HEK293T (cell line): ENCODE data around the gene DMP1.

Experiments
- CTCF ChIA-PET: fragments of 350-600 bp; formaldehyde crosslinking; extraction: SDS; loops from one replicate; lab custom pipeline; 2021; ENCODE audit warnings: antibody characterized with exemption, inconsistent platforms; lab: Yijun Ruan, JAX
- POLR2A ChIA-PET: fragments of 350-600 bp; formaldehyde crosslinking; extraction: SDS; loops from one replicate; lab custom pipeline; 2020; ENCODE audit warnings: antibody characterized with exemption, inconsistent platforms; lab: Yijun Ruan, JAX
- DNase-seq: peaks from one replicate; pipeline ENCODE4 v3.0.0; 2012; ENCODE audit warnings: mixed read lengths; ENCODE audit errors: extremely low spot score
- ARNT ChIP-seq: fragments of 450-650 bp; IDR thresholded peaks from 2 replicates; pipeline ENCODE4 v1.6.1; 2017; ENCODE audit warnings: mild to moderate bottlenecking
- BHLHE40 ChIP-seq: fragments of 450-650 bp; IDR thresholded peaks from 2 replicates; pipeline ENCODE4 v1.6.1; 2016; ENCODE audit warnings: mild to moderate bottlenecking, moderate library complexity, borderline replicate concordance
- CTBP1 ChIP-seq: fragments of 450-650 bp; IDR thresholded peaks from 2 replicates; pipeline ENCODE4 v1.6.1; 2016; ENCODE audit warnings: borderline replicate concordance
- ELF4 ChIP-seq: fragments of 450-650 bp; IDR thresholded peaks from 2 replicates; pipeline ENCODE4 v1.6.1; 2017; ENCODE audit warnings: antibody characterized with exemption
- FOXA1 ChIP-seq: fragments of 450-650 bp; IDR thresholded peaks from 2 replicates; pipeline ENCODE4 v1.6.1; 2016; ENCODE audit warnings: mild to moderate bottlenecking
- FOXK2 ChIP-seq: fragments of 450-650 bp; IDR thresholded peaks from 2 replicates; pipeline ENCODE4 v1.6.1; 2016; ENCODE audit warnings: mild to moderate bottlenecking
- FOXM1 ChIP-seq: fragments of 450-650 bp; IDR thresholded peaks from 2 replicates; pipeline ENCODE4 v1.6.1; 2017; ENCODE audit warnings: mild to moderate bottlenecking, borderline replicate concordance
- HDGF ChIP-seq: fragments of 450-650 bp; IDR thresholded peaks from 2 replicates; pipeline ENCODE4 v1.6.1; 2017; ENCODE audit warnings: antibody characterized with exemption, borderline replicate concordance
- L3MBTL2 ChIP-seq: fragments of 450-650 bp; conservative IDR thresholded peaks from 2 replicates; pipeline ENCODE4 v1.6.1; 2016; ENCODE audit warnings: mild to moderate bottlenecking
- LEF1 ChIP-seq: fragments of 450-650 bp; IDR thresholded peaks from 2 replicates; pipeline ENCODE4 v1.6.1; 2017; ENCODE audit warnings: mild to moderate bottlenecking, borderline replicate concordance
- NFRKB ChIP-seq: fragments of 450-650 bp; IDR thresholded peaks from 2 replicates; pipeline ENCODE4 v1.6.1; 2016; ENCODE audit warnings: mild to moderate bottlenecking, moderate library complexity
- PKNOX1 ChIP-seq: fragments of 450-650 bp; IDR thresholded peaks from 2 replicates; pipeline ENCODE4 v1.6.1; 2016
- SP1 ChIP-seq: fragments of 450-650 bp; IDR thresholded peaks from 2 replicates; pipeline ENCODE4 v1.6.1; 2017
- SUZ12 ChIP-seq: fragments of 450-650 bp; IDR thresholded peaks from 2 replicates; pipeline ENCODE4 v1.6.1; 2016; ENCODE audit warnings: mild to moderate bottlenecking
- TARDBP ChIP-seq: fragments of 450-650 bp; IDR thresholded peaks from 2 replicates; pipeline ENCODE4 v1.6.1; 2016
- ZNF384 ChIP-seq: fragments of 450-650 bp; IDR thresholded peaks from 2 replicates; pipeline ENCODE4 v1.6.1; 2016

DMP1 gene

GRCh38 chr4:87649980-87650379, at the start of gene DMP1:
Gene DMP1, plus strand, starts transcription at chr4:87650280. Its CDS starts 6,213 bp downstream, at chr4:87656493.
- ChIA-PET CTCF (no interaction called here), POLR2A (no interaction called here)
- DNase-seq = no peak
- TF ChIP-seq BHLHE40 (no peak), SP1 (no peak), PKNOX1 (no peak), ZNF384 (no peak), SUZ12 (no peak), LEF1 (no peak), ARNT (no peak), L3MBTL2 (no peak), FOXM1 (no peak), CTBP1 (no peak), FOXA1 (no peak), TARDBP (no peak), HDGF (no peak), NFRKB (no peak)

- ChIA-PET CTCF (no interaction called here), POLR2A (no interaction called here)
- TF ChIP-seq HDGF (no peak), TARDBP (no peak), ZNF384 (no peak), FOXK2 (no peak), PKNOX1 (no peak), CTBP1 (no peak), BHLHE40 (no peak), NFRKB (no peak), ARNT (no peak), L3MBTL2 (no peak), SUZ12 (no peak), SP1 (no peak), LEF1 (no peak), FOXA1 (no peak), ELF4 (no peak), FOXM1 (no peak)
- DNase-seq = no peak
Observed at GRCh38 chr4:87601361-87601760, 48.7 kb upstream of the DMP1 start.

- CTCF ChIA-PET = no interaction called here
- TF ChIP-seq BHLHE40 (no peak), ELF4 (no peak), LEF1 (no peak), FOXM1 (no peak), SUZ12 (no peak), L3MBTL2 (no peak), ARNT (no peak), CTBP1 (no peak)
Observed at GRCh38 chr4:87608229-87608628, 41.9 kb upstream of the DMP1 start, which contains the start of gene DSPP. Gene DSPP, plus strand, starts transcription at chr4:87608529. Its CDS starts 2,380 bp downstream, at chr4:87610909.

GRCh38 chr4:87614292-87614890, 35.7 kb upstream of the DMP1 start:
- ChIA-PET POLR2A (no interaction called here), CTCF (no interaction called here)
- DNase-seq = no peak
- TF ChIP-seq CTBP1 = no peak
- TF ChIP-seq FOXA1 = no peak
- no peak for TF ChIP-seq NFRKB
- no peak for TF ChIP-seq ELF4
- TF ChIP-seq L3MBTL2 = no peak
- no peak for TF ChIP-seq PKNOX1
- no peak for TF ChIP-seq FOXK2
- TF ChIP-seq SUZ12 = no peak
- no peak for TF ChIP-seq BHLHE40
- no peak for TF ChIP-seq SP1
- no peak for TF ChIP-seq HDGF
- TF ChIP-seq FOXM1 = no peak

More at GRCh38 chr4:87608229-87608628, 41.9 kb upstream of the DMP1 start, which contains the start of gene DSPP:
- no peak for DNase-seq
- POLR2A ChIA-PET = no interaction called here

- POLR2A ChIA-PET = no interaction called here
- no peak for DNase-seq
- no peak for TF ChIP-seq HDGF
- no peak for TF ChIP-seq SUZ12
- no peak for TF ChIP-seq PKNOX1
- no peak for TF ChIP-seq LEF1
- TF ChIP-seq TARDBP = no peak
- TF ChIP-seq ARNT = no peak
- no peak for TF ChIP-seq NFRKB
- no peak for TF ChIP-seq ELF4
- TF ChIP-seq BHLHE40 = no peak
- TF ChIP-seq SP1 = no peak
- no peak for TF ChIP-seq L3MBTL2
- no peak for TF ChIP-seq CTBP1
- no peak for TF ChIP-seq FOXA1
- no peak for TF ChIP-seq FOXK2
- no peak for TF ChIP-seq FOXM1
- TF ChIP-seq ZNF384 = no peak
- CTCF ChIA-PET = no interaction called here
Observed at GRCh38 chr4:87616268-87616667, 33.8 kb upstream of the DMP1 start.
